Measurements from ENCODE around the gene ATF7IP2.

DNA sequence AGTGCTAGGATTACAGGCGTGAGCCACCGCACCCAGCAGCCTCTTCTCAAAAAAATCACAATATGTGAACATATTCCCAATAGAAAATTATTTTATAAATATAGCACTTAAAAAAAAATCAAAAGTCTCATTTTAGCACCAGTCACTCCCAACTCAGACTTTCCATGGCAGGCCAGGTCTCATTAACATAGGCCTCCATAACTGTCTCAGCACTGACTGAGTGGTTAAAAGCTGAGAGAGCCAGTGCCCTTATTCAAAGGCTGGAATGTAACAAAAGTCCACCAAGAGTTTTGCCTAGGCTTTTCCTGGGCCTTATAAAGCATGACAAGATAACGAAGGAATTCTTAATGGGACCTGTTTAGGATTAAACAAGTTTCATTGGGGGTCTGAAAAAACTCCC lies 114.7 kb downstream of the ATF7IP2 start:
- TF ChIP-seq ZNF565 (CRISPR knock-in tag; conservative IDR thresholded peaks at IDR 0.05; ENCODE audit: low read depth) (no peak), TCF4 (CRISPR knock-in tag; IDR thresholded peaks at IDR 0.05; ENCODE audit: borderline replicate concordance) (no peak), TOX (CRISPR knock-in tag; IDR thresholded peaks at IDR 0.05; ENCODE audit: borderline replicate concordance) (no peak), ZFP3 (CRISPR knock-in tag; IDR thresholded peaks at IDR 0.05) (no peak), ESRRG (CRISPR knock-in tag; IDR thresholded peaks at IDR 0.05) (no peak)
- TF ChIP-seq, protein P1, sequence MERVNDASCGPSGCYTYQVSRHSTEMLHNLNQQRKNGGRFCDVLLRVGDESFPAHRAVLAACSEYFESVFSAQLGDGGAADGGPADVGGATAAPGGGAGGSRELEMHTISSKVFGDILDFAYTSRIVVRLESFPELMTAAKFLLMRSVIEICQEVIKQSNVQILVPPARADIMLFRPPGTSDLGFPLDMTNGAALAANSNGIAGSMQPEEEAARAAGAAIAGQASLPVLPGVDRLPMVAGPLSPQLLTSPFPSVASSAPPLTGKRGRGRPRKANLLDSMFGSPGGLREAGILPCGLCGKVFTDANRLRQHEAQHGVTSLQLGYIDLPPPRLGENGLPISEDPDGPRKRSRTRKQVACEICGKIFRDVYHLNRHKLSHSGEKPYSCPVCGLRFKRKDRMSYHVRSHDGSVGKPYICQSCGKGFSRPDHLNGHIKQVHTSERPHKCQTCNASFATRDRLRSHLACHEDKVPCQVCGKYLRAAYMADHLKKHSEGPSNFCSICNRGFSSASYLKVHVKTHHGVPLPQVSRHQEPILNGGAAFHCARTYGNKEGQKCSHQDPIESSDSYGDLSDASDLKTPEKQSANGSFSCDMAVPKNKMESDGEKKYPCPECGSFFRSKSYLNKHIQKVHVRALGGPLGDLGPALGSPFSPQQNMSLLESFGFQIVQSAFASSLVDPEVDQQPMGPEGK (CRISPR knock-in tag; IDR thresholded peaks at IDR 0.05; ENCODE audit: borderline replicate concordance): no peak
- TF ChIP-seq, protein P2, sequence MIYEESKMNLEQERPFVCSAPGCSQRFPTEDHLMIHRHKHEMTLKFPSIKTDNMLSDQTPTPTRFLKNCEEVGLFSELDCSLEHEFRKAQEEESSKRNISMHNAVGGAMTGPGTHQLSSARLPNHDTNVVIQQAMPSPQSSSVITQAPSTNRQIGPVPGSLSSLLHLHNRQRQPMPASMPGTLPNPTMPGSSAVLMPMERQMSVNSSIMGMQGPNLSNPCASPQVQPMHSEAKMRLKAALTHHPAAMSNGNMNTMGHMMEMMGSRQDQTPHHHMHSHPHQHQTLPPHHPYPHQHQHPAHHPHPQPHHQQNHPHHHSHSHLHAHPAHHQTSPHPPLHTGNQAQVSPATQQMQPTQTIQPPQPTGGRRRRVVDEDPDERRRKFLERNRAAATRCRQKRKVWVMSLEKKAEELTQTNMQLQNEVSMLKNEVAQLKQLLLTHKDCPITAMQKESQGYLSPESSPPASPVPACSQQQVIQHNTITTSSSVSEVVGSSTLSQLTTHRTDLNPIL (CRISPR knock-in tag; IDR thresholded peaks at IDR 0.05; ENCODE audit: low read depth): no peak
